Measurements from ENCODE around the gene SPTLC2. TPM values are rescaled to one million over a fixed set of nuclear protein-coding genes. Genes with fewer than 3 reads are reported as not detected.

Gene SPTLC2
- total RNA-seq, 1 donor from 2014 or later, result 12.3 TPM

DNA sequence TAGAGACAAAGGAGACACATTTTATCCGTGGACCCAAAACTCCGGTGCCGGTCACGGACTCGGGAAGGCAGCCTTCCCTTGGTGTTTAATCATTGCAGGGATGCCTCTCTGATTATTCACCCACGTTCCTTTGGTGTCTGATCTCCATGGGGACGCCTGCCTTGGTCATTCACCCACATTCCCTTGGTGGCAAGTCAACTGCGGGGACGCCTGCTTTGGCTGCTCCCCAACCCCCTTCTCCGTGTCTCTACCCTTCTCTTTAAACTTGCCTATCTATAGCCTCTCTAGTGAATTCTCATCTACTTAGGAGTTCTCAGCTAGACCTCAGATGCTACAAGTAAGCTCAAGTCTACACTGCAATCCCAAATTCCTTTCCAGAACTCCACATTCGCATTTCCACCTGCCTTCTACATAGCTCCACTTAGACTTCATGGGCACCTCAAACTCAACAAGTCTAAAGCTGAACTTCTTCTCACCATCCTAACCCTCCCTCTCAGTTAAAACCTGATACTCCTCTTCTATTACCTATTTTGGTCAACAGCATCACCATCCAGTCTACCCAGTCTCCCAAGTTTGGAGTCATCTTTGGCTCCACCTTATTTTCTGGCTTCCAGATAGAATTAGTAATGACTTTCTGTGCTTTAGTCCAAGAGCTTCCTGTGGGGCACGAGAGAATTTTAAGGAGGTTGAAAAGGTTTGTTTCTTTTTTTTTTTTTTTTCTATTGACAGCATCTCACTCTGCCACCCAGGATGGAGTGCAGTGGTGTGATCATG, 14.4 kb downstream of the SPTLC2 start:
- no peak overlapping the region for H3K4me2 ChIP-seq
- no peaks in the 10 kb centered on the region for H3K27me3 ChIP-seq
- Mint-ChIP-seq H3K9me3 (peaks cover 9% of the 10 kb centered on the region), H3K36me3 (peaks cover 8% of the 10 kb centered on the region), H3K4me1 (no peaks in the 10 kb centered on the region), H3K4me3 (no peak overlapping the region), H3K27me3 (ENCODE audit: insufficient read depth, low read depth) (no peaks in the 10 kb centered on the region), H3K27ac (no peak overlapping the region)
- TF ChIP-seq EZH2 (IDR thresholded peaks at IDR 0.05) (no peak), EZH2phosphoT487 (IDR thresholded peaks at IDR 0.05) (no peak)
- TF ChIP-seq, protein P1, sequence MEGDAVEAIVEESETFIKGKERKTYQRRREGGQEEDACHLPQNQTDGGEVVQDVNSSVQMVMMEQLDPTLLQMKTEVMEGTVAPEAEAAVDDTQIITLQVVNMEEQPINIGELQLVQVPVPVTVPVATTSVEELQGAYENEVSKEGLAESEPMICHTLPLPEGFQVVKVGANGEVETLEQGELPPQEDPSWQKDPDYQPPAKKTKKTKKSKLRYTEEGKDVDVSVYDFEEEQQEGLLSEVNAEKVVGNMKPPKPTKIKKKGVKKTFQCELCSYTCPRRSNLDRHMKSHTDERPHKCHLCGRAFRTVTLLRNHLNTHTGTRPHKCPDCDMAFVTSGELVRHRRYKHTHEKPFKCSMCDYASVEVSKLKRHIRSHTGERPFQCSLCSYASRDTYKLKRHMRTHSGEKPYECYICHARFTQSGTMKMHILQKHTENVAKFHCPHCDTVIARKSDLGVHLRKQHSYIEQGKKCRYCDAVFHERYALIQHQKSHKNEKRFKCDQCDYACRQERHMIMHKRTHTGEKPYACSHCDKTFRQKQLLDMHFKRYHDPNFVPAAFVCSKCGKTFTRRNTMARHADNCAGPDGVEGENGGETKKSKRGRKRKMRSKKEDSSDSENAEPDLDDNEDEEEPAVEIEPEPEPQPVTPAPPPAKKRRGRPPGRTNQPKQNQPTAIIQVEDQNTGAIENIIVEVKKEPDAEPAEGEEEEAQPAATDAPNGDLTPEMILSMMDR (IDR thresholded peaks at IDR 0.05), result no peak
- no peaks in the 10 kb centered on the region for H3K9me3 ChIP-seq (ENCODE audit: low read depth)
- no peaks in the 10 kb centered on the region for H3F3A ChIP-seq (ENCODE audit: low read depth)
- no peak overlapping the region for H3K27ac ChIP-seq
- no peaks in the 10 kb centered on the region for H3K36me3 ChIP-seq
- H3K9ac ChIP-seq, result no peak overlapping the region
- H3K4me3 ChIP-seq, result no peak overlapping the region
- no peaks in the 10 kb centered on the region for H3K4me1 ChIP-seq
- H4K20me1 ChIP-seq (ENCODE audit: low read depth), result no peaks in the 10 kb centered on the region
- no peak for DNase-seq (ENCODE audit: low spot score)
- H3K79me2 ChIP-seq (ENCODE audit: low read depth), result peaks cover 14% of the 10 kb centered on the region
- H2AFZ ChIP-seq (replicated peaks), result no peak overlapping the region

DNA sequence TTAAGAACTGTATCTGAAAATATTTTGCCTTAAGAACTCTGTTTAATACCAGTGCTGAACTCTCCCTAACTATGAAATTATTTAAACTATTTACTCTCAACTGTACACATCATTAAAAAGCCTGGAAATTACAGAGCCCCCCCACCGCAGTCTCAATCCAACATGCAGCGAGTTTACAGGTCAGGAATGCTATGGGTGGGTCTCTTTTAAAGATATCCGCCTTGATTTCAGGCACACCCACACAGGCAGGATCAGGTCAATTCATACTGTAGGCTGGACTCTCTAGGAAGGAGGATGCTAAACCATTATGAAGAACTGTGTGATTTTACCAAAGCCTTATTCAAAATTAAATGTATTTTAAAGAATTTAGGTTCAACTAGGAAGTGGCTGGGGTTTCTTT, 16.5 kb downstream of the SPTLC2 start:
- Histone ChIP-seq H2AFZ (replicated peaks) (no peak overlapping the region), H3K4me1 (no peaks in the 10 kb centered on the region), H3K79me2 (ENCODE audit: low read depth) (peaks cover 5% of the 10 kb centered on the region), H3F3A (ENCODE audit: low read depth) (no peaks in the 10 kb centered on the region), H4K20me1 (ENCODE audit: low read depth) (no peaks in the 10 kb centered on the region), H3K27ac (no peak overlapping the region), H3K27me3 (no peaks in the 10 kb centered on the region), H3K9me3 (ENCODE audit: low read depth) (no peaks in the 10 kb centered on the region), H3K9ac (no peak overlapping the region), H3K4me2 (no peak overlapping the region), H3K4me3 (no peak overlapping the region), H3K36me3 (no peaks in the 10 kb centered on the region)
- Mint-ChIP-seq H3K4me3 (no peak overlapping the region), H3K27me3 (ENCODE audit: insufficient read depth, low read depth) (no peaks in the 10 kb centered on the region), H3K9me3 (peaks cover 9% of the 10 kb centered on the region), H3K4me1 (no peaks in the 10 kb centered on the region), H3K27ac (no peak overlapping the region), H3K36me3 (peaks cover 13% of the 10 kb centered on the region)
- DNase-seq (ENCODE audit: low spot score), result no peak
- TF ChIP-seq EZH2 (IDR thresholded peaks at IDR 0.05), result no peak

DNA sequence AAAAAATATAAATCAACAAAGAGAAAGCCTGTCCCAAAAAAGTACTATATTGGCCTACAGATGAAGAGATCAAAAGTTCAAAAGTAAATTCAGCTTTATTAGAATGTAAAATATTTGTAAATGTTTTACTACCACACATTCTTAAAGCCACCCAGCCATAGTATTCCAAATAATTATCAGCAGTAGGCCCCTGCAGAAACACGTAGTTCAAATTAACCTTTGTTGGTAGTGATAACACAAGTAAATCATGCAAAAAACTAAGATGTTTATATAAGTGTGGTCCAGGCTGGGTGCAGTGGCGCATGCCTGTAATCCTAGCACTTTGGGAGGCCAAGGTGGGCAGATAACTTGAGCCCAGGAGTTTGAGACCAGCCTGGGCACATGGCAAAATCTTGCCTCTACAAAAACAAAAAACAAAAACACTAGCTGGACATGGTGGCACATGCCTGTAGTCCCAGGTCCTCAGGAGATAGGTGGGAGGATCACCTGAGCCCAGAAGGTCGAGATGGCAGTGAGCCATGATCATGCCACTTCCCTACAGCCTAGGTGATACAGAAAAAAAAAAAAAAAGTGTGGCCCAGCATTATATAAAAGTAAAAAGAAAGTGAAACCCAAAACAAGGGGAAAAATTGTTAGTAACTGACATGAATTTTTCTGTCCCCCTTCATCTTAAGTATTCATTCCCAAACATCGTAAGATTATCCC, 17.9 kb downstream of the SPTLC2 start:
- H3K27ac Mint-ChIP-seq, result no peak overlapping the region

More for the DNA sequence above, 17.9 kb downstream of the SPTLC2 start:
- no peaks in the 10 kb centered on the region for H4K20me1 ChIP-seq (ENCODE audit: low read depth)
- Mint-ChIP-seq H3K36me3 (peaks cover 17% of the 10 kb centered on the region), H3K4me3 (no peak overlapping the region), H3K9me3 (peaks cover 9% of the 10 kb centered on the region), H3K27me3 (ENCODE audit: insufficient read depth, low read depth) (no peaks in the 10 kb centered on the region), H3K4me1 (no peaks in the 10 kb centered on the region)
- peaks cover 4% of the 10 kb centered on the region for H3K79me2 ChIP-seq (ENCODE audit: low read depth)
- no peaks in the 10 kb centered on the region for H3K4me1 ChIP-seq
- no peaks in the 10 kb centered on the region for H3K36me3 ChIP-seq
- H3K9me3 ChIP-seq (ENCODE audit: low read depth), result no peaks in the 10 kb centered on the region
- H3K27ac ChIP-seq, result no peak overlapping the region
- no peak for DNase-seq (ENCODE audit: low spot score)
- no peaks in the 10 kb centered on the region for H3K27me3 ChIP-seq
- H3F3A ChIP-seq (ENCODE audit: low read depth), result no peaks in the 10 kb centered on the region
- H2AFZ ChIP-seq (replicated peaks), result no peak overlapping the region
- H3K4me3 ChIP-seq, result no peak overlapping the region
- H3K9ac ChIP-seq, result no peak overlapping the region
- TF ChIP-seq, protein P1 (IDR thresholded peaks at IDR 0.05), result no peak
- TF ChIP-seq EZH2 (IDR thresholded peaks at IDR 0.05) (no peak), EZH2phosphoT487 (IDR thresholded peaks at IDR 0.05) (no peak)
- H3K4me2 ChIP-seq, result no peak overlapping the region
